Astrocyte (in vitro differentiated cells and primary cell): ENCODE measurements around the gene ZNF609. TPM values are rescaled to one million over a fixed set of nuclear protein-coding genes. Genes with fewer than 3 reads are reported as not detected.
"Not testable (repeated sequence)": the region's sequence is repeated elsewhere in the genome, so short reads cannot be mapped to it uniquely, and the experiment has no call there.

ENCODE experiments used
- DNase-seq: peaks from one replicate; pipeline ENCODE4 v3.0.0-alpha.2; 2010; ENCODE audit warnings: low read depth
- FAIRE-seq: peaks from 2 replicates; lab custom pipeline; 2011; peaks lifted over from hg19 to GRCh38; lab: Jason Lieb, UNC
- H2AFZ ChIP-seq: 2 replicates; pipeline ENCODE4 v1.6.0; 2012; ENCODE audit warnings: low read depth, low read length, inconsistent platforms
- H3K27ac ChIP-seq: 2 replicates; pipeline ENCODE4 v1.5.1; 2011; ENCODE audit warnings: low read depth, low read length, inconsistent platforms
- H3K27me3 ChIP-seq: 2 replicates; pipeline ENCODE4 v1.6.0; 2011; ENCODE audit warnings: low read length, inconsistent platforms; ENCODE audit not compliant: insufficient read depth
- H3K36me3 ChIP-seq: 2 replicates; pipeline ENCODE4 v1.5.1; 2011; ENCODE audit warnings: low read length, inconsistent platforms; ENCODE audit not compliant: insufficient read depth
- H3K4me1 ChIP-seq: 2 replicates; pipeline ENCODE4 v1.5.1; 2011; ENCODE audit warnings: low read length, inconsistent platforms; ENCODE audit not compliant: insufficient read depth
- H3K4me2 ChIP-seq: 2 replicates; pipeline ENCODE4 v1.6.0; 2012; ENCODE audit warnings: low read length, inconsistent platforms
- H3K4me3 ChIP-seq: 2 replicates; pipeline ENCODE4 v1.5.1; 2011; ENCODE audit warnings: low read depth, mild to moderate bottlenecking, low read length, inconsistent platforms; ENCODE audit not compliant: insufficient read depth
- H3K79me2 ChIP-seq: 2 replicates; pipeline ENCODE4 v1.6.0; 2012; ENCODE audit warnings: mild to moderate bottlenecking, low read length, inconsistent platforms; ENCODE audit not compliant: insufficient read depth
- H3K9ac ChIP-seq: 2 replicates; pipeline ENCODE4 v1.6.0; 2012; ENCODE audit warnings: mild to moderate bottlenecking, low read length, inconsistent platforms
- H3K9me3 ChIP-seq: 2 replicates; pipeline ENCODE4 v1.5.1; 2012; ENCODE audit warnings: low read depth, mild to moderate bottlenecking, low read length, inconsistent platforms; ENCODE audit not compliant: insufficient read depth
- H4K20me1 ChIP-seq: 2 replicates; pipeline ENCODE4 v1.6.0; 2012; ENCODE audit warnings: low read length, inconsistent platforms; ENCODE audit not compliant: insufficient read depth
- H3K27ac Mint-ChIP-seq: one replicate; pipeline ENCODE4 v1.8.0; 2021; ENCODE audit warnings: mild to moderate bottlenecking, mixed read lengths; ENCODE audit not compliant: unreplicated experiment
- H3K27me3 Mint-ChIP-seq: one replicate; pipeline ENCODE4 v1.8.0; 2021; ENCODE audit warnings: low read depth, mixed read lengths; ENCODE audit not compliant: unreplicated experiment
- H3K36me3 Mint-ChIP-seq: one replicate; pipeline ENCODE4 v1.8.0; 2021; ENCODE audit warnings: low read depth, mixed read lengths; ENCODE audit not compliant: unreplicated experiment
- H3K4me1 Mint-ChIP-seq: one replicate; pipeline ENCODE4 v1.8.0; 2021; ENCODE audit warnings: low read depth, mixed read lengths; ENCODE audit not compliant: unreplicated experiment
- H3K4me3 Mint-ChIP-seq: one replicate; pipeline ENCODE4 v1.8.0; 2021; ENCODE audit warnings: mild to moderate bottlenecking, moderate library complexity, mixed read lengths; ENCODE audit not compliant: unreplicated experiment
- H3K9me3 Mint-ChIP-seq: one replicate; pipeline ENCODE4 v1.8.0; 2021; ENCODE audit warnings: mild to moderate bottlenecking, mixed read lengths; ENCODE audit not compliant: unreplicated experiment
- CTCF ChIP-seq: IDR thresholded peaks from 2 replicates; pipeline ENCODE4 v1.5.1; 2011; ENCODE audit warnings: low read depth, mild to moderate bottlenecking, inconsistent platforms, low read length, moderate library complexity; ENCODE audit not compliant: insufficient read depth
- EZH2 ChIP-seq: IDR thresholded peaks from 2 replicates; pipeline ENCODE4 v1.6.1; 2012; ENCODE audit warnings: mild to moderate bottlenecking, low read length, inconsistent platforms; ENCODE audit not compliant: insufficient read depth
- total RNA-seq: library from RNA; stranded (reverse); gene quantifications from 2 replicates; pipeline ENCODE4 v1.2.1, GENCODE V29; 2021

ZNF609 gene
- total RNA-seq, 1 donor from 2014 or later, result 38.5 TPM

GRCh38 chr15:64642875-64643274 is 182.5 kb downstream of the ZNF609 start:
- Histone ChIP-seq H2AFZ (no peak overlapping the region), H3K4me3 (no peak overlapping the region), H3K9me3 (no peaks in the 10 kb centered on the region), H3K36me3 (no peaks in the 10 kb centered on the region), H3K27me3 (no peaks in the 10 kb centered on the region), H4K20me1 (peaks cover 43% of the 10 kb centered on the region), H3K4me2 (no peak overlapping the region), H3K27ac (no peak overlapping the region), H3K9ac (no peak overlapping the region), H3K4me1 (no peaks in the 10 kb centered on the region), H3K79me2 (peaks cover 38% of the 10 kb centered on the region)
- FAIRE-seq, result no peak
- Mint-ChIP-seq H3K4me1 (peaks cover 13% of the 10 kb centered on the region), H3K27me3 (no peaks in the 10 kb centered on the region), H3K36me3 (peaks cover 13% of the 10 kb centered on the region), H3K27ac (no peak overlapping the region), H3K4me3 (no peak overlapping the region), H3K9me3 (no peaks in the 10 kb centered on the region)
- TF ChIP-seq EZH2 (no peak), CTCF (no peak)
- DNase-seq, result no peak

GRCh38 chr15:64643685-64644084 is 183.3 kb downstream of the ZNF609 start:
- Histone ChIP-seq H3K79me2 (peaks cover 35% of the 10 kb centered on the region), H3K4me3 (no peak overlapping the region), H3K27me3 (no peaks in the 10 kb centered on the region), H3K27ac (no peak overlapping the region), H2AFZ (no peak overlapping the region), H4K20me1 (peaks cover 51% of the 10 kb centered on the region), H3K36me3 (no peaks in the 10 kb centered on the region), H3K4me2 (no peak overlapping the region), H3K9ac (no peak overlapping the region), H3K9me3 (no peaks in the 10 kb centered on the region), H3K4me1 (no peaks in the 10 kb centered on the region)
- no peak overlapping the region for H3K27ac Mint-ChIP-seq
- H3K27me3 Mint-ChIP-seq, result no peaks in the 10 kb centered on the region
- no peaks in the 10 kb centered on the region for H3K9me3 Mint-ChIP-seq
- H3K4me3 Mint-ChIP-seq, result no peak overlapping the region
- H3K36me3 Mint-ChIP-seq, result peaks cover 10% of the 10 kb centered on the region
- TF ChIP-seq EZH2 (no peak), CTCF (no peak)
- FAIRE-seq (no peak), DNase-seq (no peak)
- peaks cover 13% of the 10 kb centered on the region for H3K4me1 Mint-ChIP-seq

- H2AFZ ChIP-seq, H3K9me3 ChIP-seq, H3K27ac Mint-ChIP-seq, H3K4me3 ChIP-seq, H3K36me3 ChIP-seq, H3K9ac ChIP-seq, H3K36me3 Mint-ChIP-seq, FAIRE-seq, H3K27ac ChIP-seq, H3K4me3 Mint-ChIP-seq, H3K4me1 Mint-ChIP-seq, H3K27me3 Mint-ChIP-seq, H3K27me3 ChIP-seq, H3K4me2 ChIP-seq, H3K4me1 ChIP-seq, DNase-seq, H3K9me3 Mint-ChIP-seq: not testable (repeated sequence)
- Histone ChIP-seq H3K79me2 (peaks cover 25% of the 10 kb centered on the region), H4K20me1 (peaks cover 54% of the 10 kb centered on the region)
Observed at GRCh38 chr15:64644811-64645210, 184.4 kb downstream of the ZNF609 start.
